Ovary (tissue), 3 donors: ENCODE results near the gene CMTM1.

ENCODE experiments used
- POLR2A ChIP-seq: fragments of 450-650 bp; IDR thresholded peaks from one replicate; pipeline ENCODE4 v1.6.1; 2017; ENCODE audit warnings: antibody characterized with exemption, mild to moderate bottlenecking, moderate library complexity
- TF ChIP-seq, protein P1 (sequence below), 3 donors: fragments of 450-650 bp in 2 of 3; fragments of 200-600 bp in 1 of 3; IDR thresholded peaks; one replicate each; pipeline versions ENCODE4 v1.5.1 to v1.8.0; 2016 to 2022; ENCODE audit warnings: antibody characterized with exemption in 3 of 3, mild to moderate bottlenecking in 1 of 3
- donor health status: DM: no; HTN: no; CAD: no.

DNA sequence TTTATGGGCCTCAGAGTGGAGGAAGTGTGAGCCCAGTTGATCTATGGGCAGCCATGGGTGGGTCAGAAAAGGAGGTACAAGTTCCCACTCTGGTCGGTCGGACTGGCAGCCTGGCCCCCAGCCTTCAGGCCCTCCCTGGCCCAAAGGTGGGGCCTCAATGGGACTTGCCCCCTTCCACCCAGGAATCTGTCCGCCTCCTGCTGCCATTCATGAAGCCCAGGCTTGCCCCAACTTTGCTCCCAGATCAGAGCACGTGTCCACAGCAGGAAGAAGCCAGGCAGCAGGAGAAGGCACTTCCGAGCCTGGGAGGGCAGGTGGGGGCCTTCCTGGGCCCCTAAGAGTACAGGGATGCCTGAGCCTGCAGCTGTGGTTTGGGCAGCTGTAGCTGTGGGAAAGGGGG, 35.2 kb downstream of the CMTM1 start:
- no peak for TF ChIP-seq POLR2A
- TF ChIP-seq, protein P1, sequence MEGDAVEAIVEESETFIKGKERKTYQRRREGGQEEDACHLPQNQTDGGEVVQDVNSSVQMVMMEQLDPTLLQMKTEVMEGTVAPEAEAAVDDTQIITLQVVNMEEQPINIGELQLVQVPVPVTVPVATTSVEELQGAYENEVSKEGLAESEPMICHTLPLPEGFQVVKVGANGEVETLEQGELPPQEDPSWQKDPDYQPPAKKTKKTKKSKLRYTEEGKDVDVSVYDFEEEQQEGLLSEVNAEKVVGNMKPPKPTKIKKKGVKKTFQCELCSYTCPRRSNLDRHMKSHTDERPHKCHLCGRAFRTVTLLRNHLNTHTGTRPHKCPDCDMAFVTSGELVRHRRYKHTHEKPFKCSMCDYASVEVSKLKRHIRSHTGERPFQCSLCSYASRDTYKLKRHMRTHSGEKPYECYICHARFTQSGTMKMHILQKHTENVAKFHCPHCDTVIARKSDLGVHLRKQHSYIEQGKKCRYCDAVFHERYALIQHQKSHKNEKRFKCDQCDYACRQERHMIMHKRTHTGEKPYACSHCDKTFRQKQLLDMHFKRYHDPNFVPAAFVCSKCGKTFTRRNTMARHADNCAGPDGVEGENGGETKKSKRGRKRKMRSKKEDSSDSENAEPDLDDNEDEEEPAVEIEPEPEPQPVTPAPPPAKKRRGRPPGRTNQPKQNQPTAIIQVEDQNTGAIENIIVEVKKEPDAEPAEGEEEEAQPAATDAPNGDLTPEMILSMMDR (IDR thresholded peaks at IDR 0.05): no peak
